Neural crest cell (in vitro differentiated cells): ENCODE results near the gene ZNF627. TPM values are rescaled to one million over a fixed set of nuclear protein-coding genes. Genes with fewer than 3 reads are reported as not detected.
A peak's percentile ranks its signal among the peaks of the same experiment; 100 is the strongest.

Experiments
- DNase-seq: peaks from one replicate; pipeline ENCODE4 v3.0.0; 2021; ENCODE audit warnings: low read depth, mixed read lengths, low spot score
- H3K27ac Mint-ChIP-seq: one replicate; pipeline ENCODE4 v1.8.0; 2021; ENCODE audit warnings: mild to moderate bottlenecking, mixed read lengths; ENCODE audit not compliant: unreplicated experiment
- H3K27me3 Mint-ChIP-seq: 2 replicates; pipeline ENCODE4 v1.8.0; 2021; ENCODE audit warnings: low read depth, mild to moderate bottlenecking, mixed read lengths
- H3K36me3 Mint-ChIP-seq: 2 replicates; pipeline ENCODE4 v1.8.0; 2021; ENCODE audit warnings: low read depth, mild to moderate bottlenecking, mixed read lengths
- H3K4me1 Mint-ChIP-seq: 2 replicates; pipeline ENCODE4 v1.8.0; 2021; ENCODE audit warnings: mixed read lengths
- H3K4me3 Mint-ChIP-seq: one replicate; pipeline ENCODE4 v1.8.0; 2021; ENCODE audit warnings: mild to moderate bottlenecking, mixed read lengths
- H3K9me3 Mint-ChIP-seq: 2 replicates; pipeline ENCODE4 v1.8.0; 2021; ENCODE audit warnings: mixed read lengths
- total RNA-seq: library from RNA; stranded (reverse); gene quantifications from 2 replicates; pipeline ENCODE4 v1.2.1, GENCODE V29; 2021
- TF ChIP-seq, protein P1 (sequence below): fragments of 200-600 bp; sonication (generic); conservative IDR thresholded peaks from 2 replicates; pipeline ENCODE4 v1.5.0; 2021; ENCODE audit warnings: antibody characterized with exemption, mild to moderate bottlenecking

The ZNF627 gene
- total RNA-seq, 1 donor from 2014 or later: 22.2 TPM

DNA sequence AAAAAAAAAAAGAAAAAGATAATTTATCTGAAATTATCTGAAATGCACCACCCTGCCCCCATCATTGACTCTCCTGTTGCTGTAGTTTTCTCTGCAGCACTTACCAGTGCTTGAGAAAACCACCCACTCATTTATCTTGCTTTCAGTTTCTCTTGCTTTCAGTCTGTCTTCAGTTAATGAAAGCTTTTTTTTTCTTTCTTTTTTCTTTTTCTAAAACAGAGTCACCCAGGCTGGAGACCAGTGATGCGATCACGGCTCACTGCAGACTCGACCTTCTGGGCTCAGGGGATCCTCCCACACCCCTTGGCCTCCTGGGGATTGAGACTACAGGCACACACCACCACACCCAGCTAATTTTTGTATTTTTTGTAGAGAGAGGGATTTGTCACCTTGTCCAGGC is 15.5 kb upstream of the ZNF627 start:
- Mint-ChIP-seq H3K36me3 (no peaks in the 10 kb centered on the region), H3K4me1 (peaks cover 4% of the 10 kb centered on the region), H3K4me3 (no peak overlapping the region), H3K9me3 (no peaks in the 10 kb centered on the region), H3K27me3 (peaks cover 7% of the 10 kb centered on the region), H3K27ac (no peak overlapping the region)
- DNase-seq: no peak
- TF ChIP-seq, protein P1, sequence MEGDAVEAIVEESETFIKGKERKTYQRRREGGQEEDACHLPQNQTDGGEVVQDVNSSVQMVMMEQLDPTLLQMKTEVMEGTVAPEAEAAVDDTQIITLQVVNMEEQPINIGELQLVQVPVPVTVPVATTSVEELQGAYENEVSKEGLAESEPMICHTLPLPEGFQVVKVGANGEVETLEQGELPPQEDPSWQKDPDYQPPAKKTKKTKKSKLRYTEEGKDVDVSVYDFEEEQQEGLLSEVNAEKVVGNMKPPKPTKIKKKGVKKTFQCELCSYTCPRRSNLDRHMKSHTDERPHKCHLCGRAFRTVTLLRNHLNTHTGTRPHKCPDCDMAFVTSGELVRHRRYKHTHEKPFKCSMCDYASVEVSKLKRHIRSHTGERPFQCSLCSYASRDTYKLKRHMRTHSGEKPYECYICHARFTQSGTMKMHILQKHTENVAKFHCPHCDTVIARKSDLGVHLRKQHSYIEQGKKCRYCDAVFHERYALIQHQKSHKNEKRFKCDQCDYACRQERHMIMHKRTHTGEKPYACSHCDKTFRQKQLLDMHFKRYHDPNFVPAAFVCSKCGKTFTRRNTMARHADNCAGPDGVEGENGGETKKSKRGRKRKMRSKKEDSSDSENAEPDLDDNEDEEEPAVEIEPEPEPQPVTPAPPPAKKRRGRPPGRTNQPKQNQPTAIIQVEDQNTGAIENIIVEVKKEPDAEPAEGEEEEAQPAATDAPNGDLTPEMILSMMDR: no peak

DNA sequence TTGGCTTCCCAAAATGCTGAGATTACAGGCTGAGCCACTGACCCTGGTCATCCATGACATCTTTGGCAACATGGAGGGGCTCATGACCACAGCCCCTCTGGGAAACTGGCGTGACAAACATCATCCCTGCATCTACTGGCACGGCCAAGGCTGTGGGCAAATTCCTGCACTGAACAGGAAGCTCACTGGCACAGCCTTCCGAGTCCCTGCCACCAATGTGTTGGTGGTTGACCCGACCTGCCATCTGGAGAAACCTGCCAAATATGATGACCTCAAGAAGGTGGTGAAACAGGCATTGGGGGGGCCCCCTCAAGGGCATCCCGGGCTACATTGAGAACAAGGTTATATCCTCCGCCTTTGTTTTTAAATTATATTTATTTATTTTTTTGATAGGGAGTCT is 11.0 kb upstream of the ZNF627 start:
- Mint-ChIP-seq H3K4me1 (peaks cover 4% of the 10 kb centered on the region), H3K27ac (no peak overlapping the region), H3K27me3 (no peaks in the 10 kb centered on the region), H3K4me3 (no peak overlapping the region), H3K9me3 (no peaks in the 10 kb centered on the region), H3K36me3 (no peaks in the 10 kb centered on the region)
- no peak for DNase-seq
- TF ChIP-seq, protein P1: no peak

DNA sequence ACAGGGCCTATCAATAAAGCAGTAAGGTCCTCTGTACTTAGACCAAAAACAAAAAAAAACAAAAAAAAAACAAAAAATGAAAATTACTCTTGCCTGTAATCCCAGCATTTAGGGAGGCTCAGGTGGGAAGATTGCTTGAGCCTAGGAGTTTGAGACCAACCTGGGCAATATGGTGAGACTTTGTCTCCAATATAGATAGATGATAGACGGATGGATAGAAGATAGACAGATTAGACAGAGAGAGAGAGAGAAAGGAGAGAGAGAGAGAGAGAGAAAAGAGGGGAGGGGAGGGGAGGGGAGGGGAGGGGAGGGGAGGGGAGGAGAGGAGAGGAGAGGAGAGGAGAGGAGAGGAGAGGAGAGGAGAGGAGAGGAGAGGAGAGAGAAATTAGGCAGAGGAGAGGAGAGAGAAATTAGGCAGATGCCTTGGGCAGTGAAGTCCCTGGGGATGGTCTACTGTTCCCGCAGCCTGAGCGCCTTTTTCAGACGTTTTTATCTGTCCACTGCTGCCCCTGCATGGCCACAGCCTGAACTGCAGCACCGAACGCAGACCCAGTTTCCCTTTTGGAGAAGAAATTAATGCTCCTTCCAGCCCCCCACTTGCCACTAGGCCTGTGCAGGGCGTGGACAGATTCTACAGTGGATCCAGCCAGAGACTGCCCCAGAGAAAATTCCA is 9.8 kb upstream of the ZNF627 start:
- Mint-ChIP-seq H3K27me3 (no peaks in the 10 kb centered on the region), H3K4me1 (no peaks in the 10 kb centered on the region), H3K9me3 (no peaks in the 10 kb centered on the region), H3K4me3 (no peak overlapping the region), H3K27ac (no peak overlapping the region), H3K36me3 (no peaks in the 10 kb centered on the region)
- DNase-seq: peak; percentile 86
- TF ChIP-seq, protein P1: peak; percentile 84

DNA sequence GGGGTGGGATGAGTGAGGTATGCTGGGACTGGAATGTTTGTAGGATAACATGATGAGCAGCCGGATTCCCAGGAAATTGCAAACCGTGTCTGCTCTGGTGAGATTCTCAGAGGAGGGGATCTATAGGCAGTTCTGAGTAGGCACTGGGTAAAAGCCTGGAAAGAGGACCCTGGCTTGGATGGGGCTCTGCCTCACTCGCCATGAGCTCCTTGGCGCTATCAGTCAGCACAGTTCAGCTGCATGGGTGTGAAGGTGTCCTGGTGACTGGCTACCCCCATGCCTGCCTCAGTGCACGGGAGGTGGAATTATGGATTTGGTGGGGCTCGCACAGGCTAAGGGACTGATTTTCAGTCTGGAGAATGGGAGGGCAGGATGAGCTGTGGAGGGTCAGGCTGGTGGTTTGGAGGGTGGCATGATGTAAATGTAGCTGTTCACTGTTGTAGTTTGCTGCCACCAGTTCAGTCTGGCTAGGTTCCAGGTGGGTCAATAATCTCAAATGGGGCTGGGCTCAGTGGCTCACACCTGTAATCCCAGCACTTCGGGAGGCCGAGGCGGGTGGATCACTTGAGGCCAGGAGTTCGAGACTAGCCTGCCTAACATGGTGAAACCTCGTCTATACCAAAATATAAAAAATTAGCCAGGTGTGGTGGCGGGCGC is 9.2 kb upstream of the ZNF627 start:
- H3K4me1 Mint-ChIP-seq: no peaks in the 10 kb centered on the region
- H3K4me3 Mint-ChIP-seq: no peak overlapping the region
- H3K36me3 Mint-ChIP-seq: no peaks in the 10 kb centered on the region
- TF ChIP-seq, protein P1: peak; percentile 7
- no peaks in the 10 kb centered on the region for H3K27me3 Mint-ChIP-seq
- no peak for DNase-seq
- no peak overlapping the region for H3K27ac Mint-ChIP-seq
- H3K9me3 Mint-ChIP-seq: no peaks in the 10 kb centered on the region

DNA sequence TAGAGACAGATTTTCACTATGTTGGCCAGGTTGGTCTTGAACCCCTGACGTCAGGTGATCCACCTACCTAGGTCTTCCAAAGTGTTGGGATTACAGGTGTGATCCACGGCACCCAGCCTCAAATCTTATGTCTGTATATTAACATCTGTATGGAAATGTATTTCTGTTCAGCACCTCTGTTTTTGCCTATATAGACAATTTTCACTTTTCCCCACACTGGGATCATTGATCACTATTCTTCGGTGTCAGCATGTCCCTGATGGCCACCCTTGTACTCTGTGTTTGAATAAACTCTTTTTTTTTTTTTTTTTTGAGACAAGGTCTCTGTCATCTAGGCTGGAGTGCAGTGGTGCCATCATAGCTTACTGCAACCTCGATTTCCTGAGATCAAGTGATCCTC is 3.2 kb upstream of the ZNF627 start:
- TF ChIP-seq, protein P1: no peak
- DNase-seq: no peak
- H3K36me3 Mint-ChIP-seq: peaks cover 4% of the 10 kb centered on the region
- H3K27me3 Mint-ChIP-seq: no peaks in the 10 kb centered on the region
- H3K9me3 Mint-ChIP-seq: no peaks in the 10 kb centered on the region
- no peak overlapping the region for H3K27ac Mint-ChIP-seq
- H3K4me1 Mint-ChIP-seq: peaks cover 17% of the 10 kb centered on the region
- peak overlapping the region; percentile 12 for H3K4me3 Mint-ChIP-seq
